ENCODE measurements around the gene EMILIN3. TPM values are rescaled to one million over a fixed set of nuclear protein-coding genes. Genes with fewer than 3 reads are reported as not detected.

EMILIN3 gene
- total and polyA plus RNA-seq, 2 of the 8 experiments (the other 6 are each of a cell fraction or from before 2014, with no cell fraction given) = 3.8 to 5.2 TPM

GRCh38 chr20:41362748-41363140 is 3.9 kb downstream of the EMILIN3 start:
- Histone ChIP-seq H3K14ac (ENCODE audit: insufficient read length) (no peak overlapping the region), H3K9ac (replicated peaks in 1 of 4; ENCODE audit: extremely low read depth in 1 of 4, low read depth in 3 of 4, low read length in 3 of 4) (no peak overlapping the region), H3K27me3 (replicated peaks in 1 of 4; ENCODE audit: control insufficient read depth in 3 of 4, extremely low read depth in 1 of 4, insufficient read depth in 3 of 4, low read length in 3 of 4) (peaks cover 17 to 32% (median 29%) of the 10 kb centered on the region in 4 experiments), H3K56ac (replicated peaks; ENCODE audit: insufficient read length, low read depth, low read length) (no peak overlapping the region), H3K23me2 (ENCODE audit: low read depth, low read length) (peaks cover 7% of the 10 kb centered on the region; the same call in 1 of the 2 replicates), H3K4me2 (ENCODE audit: insufficient read depth in 1 of 2, low read depth in 2 of 2, low read length in 2 of 2) (no peak overlapping the region), H3K36me3 (ENCODE audit: control insufficient read depth in 2 of 4, insufficient read depth in 4 of 4, low read length in 3 of 4) (no peaks in the 10 kb centered on the region), H3K4me1 (replicated peaks in 1 of 4; ENCODE audit: control insufficient read depth in 3 of 4, insufficient read depth in 4 of 4, low read length in 3 of 4) (peaks cover 0 to 2% (median 0%) of the 10 kb centered on the region in 4 experiments; a peak in 3 of 7 replicates), H2BK5ac (ENCODE audit: low read depth, low read length) (no peak overlapping the region), H3K23ac (ENCODE audit: insufficient read length) (no peak overlapping the region), H4K5ac (ENCODE audit: insufficient read length, low read depth, low read length) (no peak overlapping the region), H3K9me3 (ENCODE audit: insufficient read depth in 2 of 2, low read depth in 1 of 2, low read length in 1 of 2) (no peaks in the 10 kb centered on the region), H2BK120ac (replicated peaks; ENCODE audit: low read depth, low read length) (no peak overlapping the region), H3K18ac (ENCODE audit: extremely low read depth, low read length) (no peak overlapping the region), H3K79me2 (ENCODE audit: control insufficient read depth in 1 of 2, insufficient read depth in 2 of 2, low read length in 2 of 2) (no peaks in the 10 kb centered on the region), H4K8ac (ENCODE audit: extremely low read depth, insufficient read depth, low read length) (no peak overlapping the region), H2BK12ac (ENCODE audit: low read depth, low read length) (no peak overlapping the region), H3K4me3 (ENCODE audit: extremely low read depth in 1 of 4, insufficient read depth in 2 of 4, low read depth in 3 of 4, low read length in 4 of 4) (no peak overlapping the region), H3K4ac (replicated peaks; ENCODE audit: insufficient read length, low read depth, low read length) (no peak overlapping the region), H2AK5ac (ENCODE audit: low read depth, low read length) (no peak overlapping the region), H3K27ac (ENCODE audit: low read depth, low read length) (no peak overlapping the region), H2BK20ac (ENCODE audit: low read length) (no peak overlapping the region), H3K79me1 (ENCODE audit: low read depth, low read length) (no peaks in the 10 kb centered on the region), H4K91ac (replicated peaks; ENCODE audit: insufficient read length, low read length) (no peak overlapping the region), H4K20me1 (replicated peaks in 1 of 2; ENCODE audit: control insufficient read depth in 1 of 2, insufficient read depth in 2 of 2, low read length in 2 of 2) (peaks cover 2 to 8% of the 10 kb centered on the region in 2 experiments), H2BK15ac (ENCODE audit: low read length) (no peak overlapping the region), H2AFZ (ENCODE audit: low read length) (no peak overlapping the region)
- CTCF ChIA-PET (ENCODE audit: partially characterized antibody) = interaction anchor here (1.0 to 2.0 kb wide), 4 partner anchors 9 to 112 kb away, joined by 3 to 6 read pairs (median 4); no protein-coding TSS in a partner anchor
- WGBS, 2 experiments (ENCODE audit: extremely low coverage in 1 of 2, insufficient coverage in 1 of 2, insufficient read length in 1 of 2, insufficient replicate concordance in 2 of 2, low coverage in 1 of 2, low lambda C conversion rate in 2 of 2, missing lambda C conversion rate in 1 of 2) = 69% methylated on average over 3 of the region's 5 CpGs; no CpG with 5 or more reads in 1 of the 2 experiments
- POLR2A ChIA-PET (ENCODE audit: partially characterized antibody) = interaction anchor here (1.2 to 1.3 kb wide), 2 partner anchors 10 to 22 kb away, joined by 4 to 5 read pairs; partner anchors contain the start of gene LPIN3
- DNase-seq (ENCODE audit: low read depth in 1 of 2, low spot score in 2 of 2) (no peak), FAIRE-seq (no peak)
- TF ChIP-seq YY1 (IDR thresholded peaks at IDR 0.05; ENCODE audit: low read depth, low read length) (no peak), HDAC6 (IDR thresholded peaks at IDR 0.05; ENCODE audit: low read depth, low read length) (no peak), BACH1 (IDR thresholded peaks at IDR 0.05; ENCODE audit: low read length) (no peak), RFX5 (IDR thresholded peaks at IDR 0.05; ENCODE audit: borderline replicate concordance, low read depth, low read length) (no peak), KDM1A (IDR thresholded peaks at IDR 0.05; ENCODE audit: borderline replicate concordance, low read length) (no peak), KDM4A (IDR thresholded peaks at IDR 0.05; ENCODE audit: low read depth, low read length, severe bottlenecking) (no peak), CHD1 (IDR thresholded peaks at IDR 0.05; ENCODE audit: low read depth, low read length) (no peak), CTBP2 (IDR thresholded peaks at IDR 0.05; ENCODE audit: borderline replicate concordance, insufficient read depth, insufficient read length, low read length) (no peak), ATF3 (IDR thresholded peaks at IDR 0.05; ENCODE audit: insufficient read depth, low read depth, low read length) (no peak), EP300 (IDR thresholded peaks at IDR 0.05; ENCODE audit: borderline replicate concordance in 1 of 2, low read depth in 2 of 2, low read length in 2 of 2) (no peak), HDAC2 (IDR thresholded peaks at IDR 0.05; ENCODE audit: borderline replicate concordance in 1 of 2, low read depth in 2 of 2, low read length in 2 of 2) (no peak), CBX8 (IDR thresholded peaks at IDR 0.05; ENCODE audit: borderline replicate concordance, low read depth, low read length) (no peak)

All from H1 (cell line).